Right ventricle myocardium inferior (tissue), 1 donor: ENCODE data around the gene EPHB1. TPM values are rescaled to one million over a fixed set of nuclear protein-coding genes. Genes with fewer than 3 reads are reported as not detected.

Source experiments
- ATAC-seq: fragments of 200-7000 bp; cut with Tn5 transposase; one replicate; pipeline ENCODE4 v1.9.1; 2020; ENCODE audit warnings: mild to moderate bottlenecking, moderate library complexity
- DNase-seq: peaks from one replicate; pipeline ENCODE4 v3.0.0; 2021; ENCODE audit errors: missing footprints
- intact Hi-C: fragments of 100-400 bp; cut with DNase I; formaldehyde crosslinking; loops from one replicate; pipeline ENCODE4 v1.11.0; 2022
- total RNA-seq: library from RNA; stranded (reverse); fragmentation: NEBNext Ultra II Directional; extraction: Animal tissue kit (Norgen Biotek cat#: 25700); gene quantifications from one replicate; pipeline ENCODE4 v1.2.1, GENCODE V29; 2021
- donor health status: DM: no; HTN: yes; CAD: no; lungs with severe emphysema.

EPHB1 gene
- total RNA-seq, 1 donor from 2014 or later = 1.4 TPM

GRCh38 chr3:135260025-135260424, 465.0 kb downstream of the EPHB1 start:
- ATAC-seq (no peak), DNase-seq (no peak)
- intact Hi-C loops = no loop called here

GRCh38 chr3:135261214-135261775, 466.2 kb downstream of the EPHB1 start:
- intact Hi-C loops = no loop called here
- no peak for DNase-seq
- no peak for ATAC-seq

- ATAC-seq (no peak), DNase-seq (no peak)
- intact Hi-C loops = no loop called here
Observed at GRCh38 chr3:135261916-135262315, 466.9 kb downstream of the EPHB1 start.

- intact Hi-C loops = no loop called here
- ATAC-seq = no peak
- no peak for DNase-seq
Observed at GRCh38 chr3:135262441-135262840, 467.4 kb downstream of the EPHB1 start.

GRCh38 chr3:135263331-135263730, 468.3 kb downstream of the EPHB1 start:
- intact Hi-C loops = no loop called here
- no peak for ATAC-seq

GRCh38 chr3:135267487-135267886, 472.4 kb downstream of the EPHB1 start:
- intact Hi-C loops = no loop called here
- no peak for ATAC-seq
- no peak for DNase-seq

More at GRCh38 chr3:135263331-135263730, 468.3 kb downstream of the EPHB1 start:
- no peak for DNase-seq

GRCh38 chr3:135268941-135269532, 474.0 kb downstream of the EPHB1 start:
- intact Hi-C loops = no loop called here
- no peak for DNase-seq
- ATAC-seq = no peak

- intact Hi-C loops = no loop called here
- ATAC-seq = no peak
- DNase-seq = no peak
Observed at GRCh38 chr3:135271177-135272025, 476.3 kb downstream of the EPHB1 start.

GRCh38 chr3:135272026-135272669, 477.1 kb downstream of the EPHB1 start:
- DNase-seq = no peak
- ATAC-seq = no peak
- intact Hi-C loops = no loop called here

GRCh38 chr3:135292162-135292561, 497.1 kb downstream of the EPHB1 start:
- no peak for DNase-seq
- intact Hi-C loops = no loop called here
- no peak for ATAC-seq

- intact Hi-C loops = no loop called here
- no peak for ATAC-seq
- DNase-seq = no peak
Observed at GRCh38 chr3:135301670-135302069, 506.6 kb downstream of the EPHB1 start.

GRCh38 chr3:135304378-135304777, 509.3 kb downstream of the EPHB1 start:
- intact Hi-C loops = no loop called here
- no peak for DNase-seq
- no peak for ATAC-seq

Other genes with a start within 250 kb of the EPHB1 start
- gene KY, start 144.2 kb upstream of the EPHB1 start, total RNA-seq = 16.7 TPM